Measurements from ENCODE around the gene CST9. TPM values are rescaled to one million over a fixed set of nuclear protein-coding genes. Genes with fewer than 3 reads are reported as not detected.
"Not testable (repeated sequence)": the region's sequence is repeated elsewhere in the genome, so short reads cannot be mapped to it uniquely, and the experiment has no call there.

CST9 gene
- polyA plus RNA-seq, 10 donors: not detected

GRCh38 chr20:23637282-23638221 lies 31.8 kb upstream of the CST9 start, which contains the start of gene CST3:
Gene CST3, minus strand, starts transcription at chr20:23637955. Its CDS starts 93 bp downstream, at chr20:23637862.
- DNase-seq: peak; percentile 76 to 93 (median 86)

DNA sequence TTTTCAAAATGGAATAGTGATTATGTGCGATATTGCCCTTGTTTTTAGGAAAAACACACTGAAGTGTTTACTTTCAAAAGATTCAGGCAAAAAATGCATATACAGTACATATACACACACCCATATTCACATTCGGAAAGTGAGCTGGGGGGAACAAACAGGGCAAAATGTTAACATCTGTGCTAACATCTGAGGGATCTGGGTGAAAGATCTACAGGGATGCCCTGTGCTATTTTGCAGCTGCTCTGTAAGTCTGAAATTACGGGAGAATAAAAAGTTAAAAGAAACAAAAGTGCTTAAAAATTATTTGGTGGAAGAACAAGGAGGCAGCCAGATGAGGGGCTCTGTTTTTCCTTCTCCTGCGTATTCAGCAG lies 31.2 kb upstream of the CST9 start:
- DNase-seq: no peak

- DNase-seq: no peak
Measured at GRCh38 chr20:23636182-23636907, 30.6 kb upstream of the CST9 start.

DNA sequence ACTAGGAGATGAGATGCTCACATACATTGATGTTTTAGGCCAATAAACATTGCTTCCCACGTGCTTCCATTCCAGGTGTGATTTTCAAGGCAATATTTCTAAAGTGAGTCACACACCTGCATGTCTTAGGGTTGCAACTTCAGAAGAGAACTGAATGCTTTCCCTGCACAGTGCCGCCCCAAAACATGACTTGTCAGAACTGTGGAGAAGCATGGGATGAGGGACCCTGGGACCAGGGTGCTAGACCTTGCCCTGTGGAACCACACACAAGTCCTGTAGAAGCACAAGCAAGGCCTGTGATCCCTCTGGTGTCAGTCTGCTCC lies 30.0 kb upstream of the CST9 start:
- DNase-seq: not testable (repeated sequence)

- DNase-seq: no peak
Measured at GRCh38 chr20:23634985-23635767, 29.5 kb upstream of the CST9 start.

GRCh38 chr20:23634044-23634801 lies 28.5 kb upstream of the CST9 start:
- DNase-seq: no peak

- DNase-seq: peak in 1 of 3 donors; percentile 30
Measured at GRCh38 chr20:23632711-23633573, 27.2 kb upstream of the CST9 start.

DNA sequence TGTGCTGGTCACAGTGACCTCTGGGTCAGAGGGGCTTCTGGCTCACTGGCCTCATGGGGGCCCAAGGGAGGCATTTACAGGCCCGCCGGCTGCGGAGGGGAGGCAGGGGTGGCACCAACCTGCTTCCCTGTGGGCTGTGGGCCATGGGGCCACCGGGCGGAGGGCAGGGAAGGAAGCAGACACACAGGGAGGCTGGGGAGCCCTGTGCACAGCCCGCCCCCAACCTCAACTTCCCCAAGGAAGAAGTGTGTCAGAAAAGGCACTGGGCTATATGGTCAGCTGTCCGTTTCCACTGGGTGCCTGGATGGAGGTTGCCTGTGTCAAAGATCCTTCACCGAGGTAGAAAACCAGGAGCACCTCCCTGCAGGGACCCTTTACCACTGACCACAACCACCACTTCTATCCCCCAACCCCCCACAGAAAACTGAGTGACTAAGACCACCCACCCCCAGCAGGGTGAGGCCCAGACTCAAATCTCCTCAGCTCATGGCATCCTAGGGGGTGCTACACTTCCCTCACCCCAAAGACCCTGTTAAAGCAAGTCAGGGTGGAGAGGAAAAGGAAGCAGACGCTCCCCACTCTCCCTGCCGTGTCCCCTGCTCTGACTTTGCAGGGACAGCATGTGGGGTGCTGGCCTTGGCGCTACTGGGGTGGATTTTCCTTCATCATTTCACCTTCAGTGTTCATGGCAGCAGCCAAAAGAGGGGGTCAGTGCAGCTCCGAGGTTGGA lies 26.4 kb upstream of the CST9 start:
- DNase-seq: no peak

GRCh38 chr20:23631226-23631822 lies 25.6 kb upstream of the CST9 start:
- no peak for DNase-seq

DNA sequence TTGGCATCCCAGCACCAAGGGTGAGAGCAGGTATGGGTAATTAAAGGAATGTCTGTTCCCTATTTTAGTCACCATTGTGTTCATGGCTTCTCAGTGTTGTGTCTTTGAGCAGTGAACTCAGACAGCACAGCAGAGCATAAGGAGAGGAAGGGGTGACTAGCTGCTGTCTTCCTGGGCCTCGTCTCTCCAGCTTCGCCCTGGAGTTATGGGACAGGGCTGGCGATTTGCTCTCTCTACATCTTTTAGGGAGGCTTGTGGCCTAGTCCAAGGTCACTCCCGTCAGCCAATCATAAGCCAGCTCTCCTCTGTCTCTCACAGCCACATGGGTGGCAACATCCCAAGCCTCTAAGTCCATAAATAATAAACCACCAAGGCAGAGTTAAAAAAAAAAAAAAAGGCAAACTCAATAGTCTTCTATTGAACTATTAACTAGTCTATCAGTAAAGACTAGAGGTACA lies 24.7 kb upstream of the CST9 start:
- DNase-seq: no peak

DNA sequence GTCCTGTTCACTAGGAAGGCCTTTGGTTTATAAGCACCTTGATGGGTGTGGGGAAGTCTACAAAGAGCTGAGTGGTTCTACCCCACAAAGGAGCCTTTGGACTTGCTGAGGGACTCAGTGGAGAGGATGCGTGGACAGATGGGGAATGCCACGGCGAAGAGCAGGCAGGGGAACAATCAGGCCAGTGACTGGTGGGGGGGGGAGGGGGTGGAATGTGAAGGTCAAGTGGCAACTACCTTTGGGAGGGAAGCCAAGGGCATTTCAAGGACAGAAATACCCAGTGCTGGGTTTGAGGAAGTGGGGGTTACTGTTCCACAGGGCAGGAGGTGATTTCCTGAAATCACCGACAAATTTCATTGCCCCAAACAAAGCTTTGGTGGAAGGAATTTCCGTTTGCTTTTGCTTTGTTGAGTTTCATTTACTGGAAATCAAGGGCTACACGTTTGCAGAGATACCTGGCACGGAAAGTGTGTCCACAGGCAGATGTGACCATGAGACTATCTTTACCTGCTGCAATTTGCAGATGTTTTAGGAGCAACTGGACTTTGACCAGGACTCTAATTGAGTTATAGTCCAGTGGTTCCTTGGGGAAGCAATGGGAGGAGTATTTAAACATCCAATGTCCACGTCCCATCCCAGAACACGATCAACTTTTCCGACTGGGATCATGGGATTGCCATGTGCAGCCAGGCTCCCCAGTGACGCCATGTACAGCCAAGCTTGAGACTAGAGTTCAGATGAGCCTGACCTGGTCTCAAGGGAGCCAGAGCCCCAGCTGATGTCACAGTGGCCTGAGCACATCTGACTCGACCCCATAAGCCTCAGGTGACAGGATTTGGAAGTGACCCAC lies 24.1 kb upstream of the CST9 start:
- DNase-seq: no peak

- DNase-seq: no peak
Measured at GRCh38 chr20:23629017-23629541, 23.4 kb upstream of the CST9 start.

- no peak for DNase-seq
Measured at GRCh38 chr20:23628402-23629016, 22.8 kb upstream of the CST9 start.

- DNase-seq: no peak
Measured at GRCh38 chr20:23627501-23627900, 21.8 kb upstream of the CST9 start.

GRCh38 chr20:23626040-23626620 lies 20.4 kb upstream of the CST9 start:
- DNase-seq: no peak

DNA sequence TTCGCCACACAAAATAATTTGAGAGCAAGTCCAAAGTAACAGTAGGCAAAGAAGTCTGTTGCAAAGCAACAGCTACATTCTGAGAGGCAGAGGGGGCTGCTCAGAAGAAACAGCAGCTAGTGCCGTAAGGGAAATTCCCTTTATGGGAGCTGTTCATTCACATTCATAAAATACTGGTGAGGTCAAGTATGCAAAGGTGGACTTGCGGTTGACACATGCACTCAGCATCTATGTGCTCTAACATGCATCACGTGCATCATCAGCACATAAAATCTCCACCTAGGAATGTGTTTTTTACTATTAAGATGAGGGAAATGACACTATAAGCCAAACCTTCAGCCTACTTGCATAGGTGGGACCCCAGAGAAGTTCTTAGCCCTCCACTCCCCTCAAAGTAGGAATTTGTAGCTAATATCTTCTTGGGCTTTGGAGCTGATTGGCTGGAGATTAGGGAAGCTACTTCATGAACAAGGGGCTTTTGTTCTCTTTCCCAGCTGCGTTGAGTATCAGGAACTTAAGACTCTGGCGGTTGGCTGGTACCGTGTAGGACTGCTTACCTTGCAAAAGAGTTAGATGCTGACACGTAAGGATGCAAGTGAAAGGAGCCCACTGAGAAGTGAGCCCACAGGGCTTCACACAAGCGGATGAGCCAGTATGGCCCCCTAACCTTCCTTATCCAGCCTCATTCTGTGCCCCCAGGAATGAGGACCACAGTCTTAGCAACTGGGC lies 19.7 kb upstream of the CST9 start:
- DNase-seq: no peak

All from muscle of back (tissue), 11 donors.